G401 (cell line): ENCODE results near the gene GJB3. TPM values are rescaled to one million over a fixed set of nuclear protein-coding genes. Genes with fewer than 3 reads are reported as not detected.
"Not testable (repeated sequence)": the region's sequence is repeated elsewhere in the genome, so short reads cannot be mapped to it uniquely, and the experiment has no call there.

Experiments
- DNase-seq: peaks from one replicate; pipeline ENCODE4 v3.0.0-alpha.2; 2015; ENCODE audit warnings: low spot score
- in situ Hi-C: cut with HindIII; loops from 2 replicates; pipeline ENCODE4 v1.10.0; 2016; ENCODE audit warnings: low sequenced_read_pairs, mixed read lengths
- total RNA-seq: library from RNA; depleted of rRNA; stranded (reverse); fragments of >200 nt; shearing (Covaris generic); gene quantifications from 2 replicates; pipeline ENCODE4 v1.2.3, GENCODE V29; 2014

GJB3 gene
- total RNA-seq, 1 experiment from 2014 or later, result not detected

GRCh38 chr1:34758751-34759150 lies 22.3 kb upstream of the GJB3 start:
- no peak for DNase-seq
- in situ Hi-C loops, result no loop called here

DNA sequence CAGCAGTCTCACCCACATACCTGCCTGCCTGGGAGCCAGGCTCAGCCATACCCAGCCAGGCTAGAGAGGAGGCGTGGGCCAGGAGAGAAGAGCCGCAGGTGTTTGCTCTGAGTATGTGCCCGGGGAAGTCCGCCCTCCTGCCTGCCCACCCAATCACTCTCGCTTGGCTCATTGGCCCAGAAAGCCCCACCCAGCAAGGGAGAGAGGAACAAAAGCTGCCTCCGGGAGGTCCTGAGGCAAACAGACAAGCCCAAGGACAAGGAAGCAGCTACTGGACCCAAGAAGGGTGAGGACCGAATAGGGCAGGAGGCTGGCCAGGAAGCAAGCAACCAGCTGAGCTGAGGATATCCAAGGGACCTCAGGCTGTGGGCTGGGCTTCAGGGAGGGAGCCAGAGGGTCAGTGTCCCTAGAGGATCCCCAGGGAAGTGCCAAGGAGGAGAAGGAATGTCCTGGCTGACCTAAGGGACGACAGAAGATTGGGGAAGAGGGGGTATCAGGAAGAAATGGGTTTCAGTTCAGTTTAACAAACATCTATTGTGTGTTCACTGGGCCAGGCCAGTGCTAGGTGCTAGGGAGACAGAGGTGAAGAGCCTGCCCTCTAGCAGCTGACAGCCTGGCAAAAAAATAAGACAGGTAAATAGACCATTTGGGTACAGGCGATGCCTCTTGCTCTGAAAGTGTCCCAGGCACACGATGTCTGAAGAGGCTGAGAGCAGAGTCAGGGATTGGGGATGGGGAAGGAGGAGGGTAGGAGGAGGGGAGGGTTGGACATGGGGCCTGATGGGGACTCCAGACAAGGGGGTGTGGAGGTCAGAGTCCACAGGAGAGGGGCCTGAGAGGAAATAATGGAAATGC lies 21.3 kb upstream of the GJB3 start, which contains the start of gene GJB4:
TSS of gene GJB4 (plus strand) at position 238 of the 855 bp plus-strand sequence. CDS start 1,515 bp downstream, outside the sequence.
- in situ Hi-C loops, result no loop called here
- DNase-seq, result no peak

DNA sequence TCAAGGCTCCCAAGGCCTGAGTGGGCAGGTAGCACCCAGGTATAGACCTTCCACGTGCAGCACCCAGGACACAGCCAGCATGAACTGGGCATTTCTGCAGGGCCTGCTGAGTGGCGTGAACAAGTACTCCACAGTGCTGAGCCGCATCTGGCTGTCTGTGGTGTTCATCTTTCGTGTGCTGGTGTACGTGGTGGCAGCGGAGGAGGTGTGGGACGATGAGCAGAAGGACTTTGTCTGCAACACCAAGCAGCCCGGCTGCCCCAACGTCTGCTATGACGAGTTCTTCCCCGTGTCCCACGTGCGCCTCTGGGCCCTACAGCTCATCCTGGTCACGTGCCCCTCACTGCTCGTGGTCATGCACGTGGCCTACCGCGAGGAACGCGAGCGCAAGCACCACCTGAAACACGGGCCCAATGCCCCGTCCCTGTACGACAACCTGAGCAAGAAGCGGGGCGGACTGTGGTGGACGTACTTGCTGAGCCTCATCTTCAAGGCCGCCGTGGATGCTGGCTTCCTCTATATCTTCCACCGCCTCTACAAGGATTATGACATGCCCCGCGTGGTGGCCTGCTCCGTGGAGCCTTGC lies 19.7 kb upstream of the GJB3 start:
- in situ Hi-C loops, result no loop called here
- DNase-seq, result no peak

- in situ Hi-C loops, result no loop called here
- DNase-seq, result no peak
Measured at GRCh38 chr1:34761776-34762307, 19.2 kb upstream of the GJB3 start.

DNA sequence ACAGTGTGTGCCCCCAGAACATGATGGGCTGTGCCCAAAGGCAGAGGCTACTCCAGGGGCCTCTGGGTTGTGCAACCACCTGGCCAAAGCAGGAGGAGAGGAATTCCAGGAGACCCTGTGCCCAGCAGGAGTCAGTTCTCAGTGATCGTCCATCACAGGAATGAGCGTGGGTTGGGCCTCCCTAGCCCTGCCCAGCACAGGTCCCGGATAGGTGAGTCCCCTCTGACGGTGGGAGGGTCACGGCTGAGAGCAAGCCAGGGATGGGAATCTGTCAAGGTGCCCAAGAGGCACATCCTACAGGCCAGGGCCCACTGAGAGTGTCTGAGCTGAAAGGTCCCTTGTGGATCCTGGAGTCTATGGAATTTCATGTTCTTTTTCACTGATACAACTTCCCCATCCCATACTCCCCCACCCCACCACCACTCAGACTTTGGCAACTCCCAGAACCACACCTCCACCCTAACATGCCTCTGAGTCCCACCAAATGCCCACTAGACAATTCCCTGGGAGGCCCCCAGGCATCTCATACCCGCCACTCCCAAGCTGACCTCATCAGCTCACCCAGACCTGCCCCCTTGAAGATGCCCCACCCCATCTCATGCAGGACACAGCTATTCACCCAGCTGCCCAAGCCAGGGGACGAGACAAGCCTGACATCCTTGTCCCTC lies 18.4 kb upstream of the GJB3 start:
- in situ Hi-C loops, result no loop called here
- no peak for DNase-seq

DNA sequence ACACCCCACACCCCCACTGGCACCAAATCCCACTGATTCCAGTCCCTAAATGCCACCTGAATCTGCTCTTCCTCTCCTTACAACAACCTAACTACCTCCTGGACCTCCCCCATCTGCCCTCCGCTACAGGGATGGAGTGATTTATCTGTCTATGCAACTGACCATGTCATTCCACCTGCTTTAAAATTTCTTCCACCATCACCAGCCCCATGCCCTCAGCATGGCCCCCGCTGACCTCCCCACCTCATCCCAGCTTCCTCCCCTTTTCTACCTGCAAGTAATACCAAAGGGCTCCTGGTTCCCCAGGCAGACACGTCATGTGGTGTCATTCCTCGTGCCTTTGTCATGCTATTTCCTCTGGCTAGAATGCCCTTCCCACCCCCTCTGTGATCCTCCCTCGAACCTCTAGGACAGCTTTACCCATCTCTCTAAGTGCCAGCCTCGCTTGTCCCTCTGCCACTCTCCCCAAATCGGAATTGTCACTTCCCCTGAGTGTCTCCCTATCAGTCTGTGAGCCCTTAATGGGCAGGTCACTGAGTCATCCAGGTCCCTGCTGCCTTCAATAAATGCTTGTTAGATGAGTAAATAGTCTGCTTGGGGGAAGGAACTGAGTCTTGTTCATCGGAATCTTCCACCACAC lies 17.8 kb upstream of the GJB3 start:
- DNase-seq, result no peak
- in situ Hi-C loops, result no loop called here

DNA sequence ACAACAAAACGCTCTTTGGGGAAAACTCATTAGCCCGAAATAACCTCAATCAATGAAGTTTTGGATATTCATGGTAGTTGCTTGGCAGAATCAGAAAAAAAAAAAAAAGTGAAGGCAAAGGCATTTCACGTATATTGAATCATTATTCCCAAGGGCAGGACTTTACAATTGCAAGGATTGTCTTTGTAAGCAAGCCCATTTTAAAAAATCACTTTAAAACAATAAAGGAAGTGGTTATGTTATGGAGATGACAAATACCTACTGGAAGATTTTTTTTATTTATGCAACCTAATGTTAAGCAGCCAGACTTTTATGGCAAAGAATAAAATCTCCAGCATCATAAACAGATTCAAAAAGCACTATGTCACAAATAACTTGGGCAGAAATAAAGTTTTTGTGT lies 12.2 kb upstream of the GJB3 start:
- in situ Hi-C loops, result no loop called here
- DNase-seq, result no peak

- no peak for DNase-seq
- in situ Hi-C loops, result no loop called here
Measured at GRCh38 chr1:34770891-34771504, 10.0 kb upstream of the GJB3 start.

DNA sequence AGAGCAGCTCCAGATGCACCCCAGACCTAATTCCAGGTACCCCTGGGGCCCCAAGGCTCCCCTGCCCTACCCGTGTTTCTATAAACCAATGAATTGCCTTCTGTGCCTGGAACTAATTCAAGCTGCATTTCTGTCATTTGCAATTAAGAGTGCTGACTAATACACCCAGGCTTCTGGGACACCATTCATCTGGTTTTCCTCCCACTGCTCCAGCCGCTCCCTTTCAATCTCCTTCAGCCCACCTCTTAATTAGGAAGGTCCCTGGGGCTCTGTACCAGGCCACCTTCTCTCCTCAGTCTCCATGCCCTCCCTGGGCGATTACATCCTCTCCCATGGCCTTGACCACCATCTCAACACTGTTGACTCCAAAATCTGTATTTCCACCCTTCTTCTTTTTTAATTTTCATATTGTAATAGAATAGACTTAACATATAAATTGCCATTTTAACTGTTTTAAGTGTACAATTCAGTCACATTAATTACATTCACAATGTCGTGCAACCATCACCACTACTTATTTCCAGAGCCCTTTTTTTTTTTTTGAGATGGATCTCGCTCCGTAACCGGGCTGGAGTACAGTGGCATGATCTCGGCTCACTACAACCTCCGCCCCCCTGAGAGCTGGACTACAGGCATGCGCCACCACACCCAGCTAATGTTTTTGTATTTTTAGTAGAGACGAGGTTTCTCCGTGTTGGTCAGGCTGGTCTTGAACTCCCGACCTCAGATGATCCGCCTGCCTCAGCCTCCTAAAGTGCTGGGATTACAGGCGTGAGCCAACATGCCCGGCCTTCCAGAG lies 9.2 kb upstream of the GJB3 start:
- no peak for DNase-seq
- in situ Hi-C loops, result no loop called here

GRCh38 chr1:34773114-34773513 lies 7.9 kb upstream of the GJB3 start:
- DNase-seq, in situ Hi-C loops: not testable (repeated sequence)

DNA sequence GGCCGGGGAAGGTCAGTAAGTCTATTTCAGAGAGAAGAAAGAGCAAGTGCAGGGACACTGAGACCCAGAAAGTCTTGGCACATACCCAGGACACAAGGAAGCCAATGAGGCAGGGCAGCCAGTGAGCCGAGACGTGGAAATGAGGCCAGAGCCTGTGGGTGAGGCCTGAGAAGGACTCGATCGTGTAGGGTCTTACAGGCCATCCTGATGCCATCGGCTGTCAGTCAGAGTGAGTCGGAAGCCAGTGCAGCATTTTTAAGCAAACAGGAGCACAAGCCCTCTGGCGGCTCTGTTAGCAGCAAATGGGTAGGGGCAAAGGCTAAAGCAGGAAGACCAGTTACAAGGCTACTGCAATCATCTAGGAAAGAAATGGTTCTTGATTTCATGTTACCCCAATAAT lies 6.1 kb upstream of the GJB3 start:
- peak; percentile 18 for DNase-seq
- in situ Hi-C loops, result no loop called here

GRCh38 chr1:34776911-34777310 lies 4.1 kb upstream of the GJB3 start:
- no peak for DNase-seq
- in situ Hi-C loops, result no loop called here

DNA sequence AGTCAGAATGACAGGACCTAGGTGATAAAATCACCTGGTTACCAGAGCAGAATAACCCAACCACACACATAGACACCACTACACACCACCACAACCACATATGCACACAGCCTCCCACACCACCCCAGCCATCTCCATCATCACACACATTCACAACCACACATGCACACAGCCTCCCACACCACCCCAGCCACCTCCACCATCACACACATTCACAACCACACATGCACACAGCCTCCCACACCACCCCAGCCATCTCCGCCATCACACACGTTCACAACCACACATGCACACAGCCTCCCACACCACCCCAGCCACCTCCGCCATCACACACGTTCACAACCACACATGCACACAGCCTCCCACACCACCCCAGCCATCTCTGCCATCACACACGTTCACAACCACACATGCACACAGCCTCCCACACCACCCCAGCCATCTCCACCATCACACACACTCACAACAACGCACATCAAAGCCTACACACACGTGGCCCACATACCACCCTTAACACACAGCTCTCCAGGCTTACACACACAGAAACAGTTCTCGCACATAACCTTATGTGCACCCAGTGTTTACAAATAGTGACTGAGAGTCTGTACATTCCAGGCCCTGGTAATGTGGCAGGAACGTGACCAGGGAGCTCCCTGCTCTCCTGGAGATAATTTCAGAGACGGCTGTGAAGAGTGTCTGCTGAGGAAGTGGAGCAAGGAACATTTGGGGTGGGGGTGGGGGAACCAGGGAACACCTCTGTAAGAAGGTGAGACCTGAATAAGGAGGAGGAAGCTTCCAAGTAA lies 3.3 kb upstream of the GJB3 start:
- in situ Hi-C loops, result no loop called here
- no peak for DNase-seq

- DNase-seq, result peak; percentile 10
- in situ Hi-C loops, result no loop called here
Measured at GRCh38 chr1:34778381-34778780, 2.6 kb upstream of the GJB3 start.

- in situ Hi-C loops, result no loop called here
- DNase-seq, result no peak
Measured at GRCh38 chr1:34779005-34779404, 2.0 kb upstream of the GJB3 start.

DNA sequence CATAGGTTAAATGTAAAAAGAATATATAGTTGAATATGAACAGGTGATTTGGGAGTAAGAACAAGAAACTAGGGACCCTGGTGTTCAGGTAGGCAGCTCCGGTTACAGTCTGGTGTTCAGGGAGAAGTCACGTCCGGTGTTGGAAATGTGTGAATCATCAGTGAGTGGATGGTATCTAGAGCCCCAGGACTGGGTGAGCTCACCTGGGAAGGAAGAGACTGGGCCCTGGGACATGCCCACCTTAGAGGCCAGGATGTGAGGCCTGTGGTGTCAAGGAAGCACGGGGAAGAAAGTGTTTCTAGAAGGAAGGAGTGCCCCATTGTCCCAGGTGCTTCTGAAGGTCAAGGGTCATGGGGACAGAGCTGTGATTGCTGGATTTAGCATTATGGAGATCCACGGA lies 1.5 kb upstream of the GJB3 start:
- DNase-seq, result no peak
- in situ Hi-C loops, result no loop called here

GRCh38 chr1:34779962-34780361 lies 1.1 kb upstream of the GJB3 start:
- in situ Hi-C loops, result no loop called here
- DNase-seq, result no peak

DNA sequence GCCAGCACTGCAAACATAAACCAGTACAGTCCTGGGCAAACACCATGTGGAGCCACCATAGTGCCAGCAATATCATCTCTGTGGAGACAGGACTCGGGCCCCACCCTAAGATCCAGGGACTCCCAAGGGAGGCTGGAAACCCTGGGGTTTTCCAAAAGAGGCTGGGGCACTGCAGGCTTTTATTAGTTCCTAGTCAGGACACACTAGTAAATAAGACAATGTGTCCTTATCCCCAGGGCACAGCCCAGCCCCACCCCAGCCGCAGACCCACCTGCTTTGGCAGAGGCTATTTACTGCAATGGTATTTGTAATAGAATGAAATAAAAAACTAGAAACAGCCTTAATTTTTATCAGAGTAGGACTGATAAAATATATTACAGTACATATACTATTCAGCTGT lies 486 bp upstream of the GJB3 start:
- DNase-seq, result no peak
- in situ Hi-C loops, result no loop called here
